T-helper 17 cell (primary cell): ENCODE measurements around the gene HOXC9. TPM values are rescaled to one million over a fixed set of nuclear protein-coding genes. Genes with fewer than 3 reads are reported as not detected.

Source experiments
- ATAC-seq: fragments of 150-1000 bp; cut with Tn5 transposase; 2 replicates; pipeline ENCODE4 v1.10.0; 2021; ENCODE audit warnings: mild to moderate bottlenecking, moderate library complexity
- DNase-seq, 3 donors: peaks; one replicate each; pipeline versions ENCODE4 v3.0.0 to v3.0.0-alpha.2; 2020 to 2021
- H3K9me3 ChIP-seq: one replicate; pipeline ENCODE4 v1.7.0; 2013; ENCODE audit warnings: low read length, mild to moderate bottlenecking; ENCODE audit not compliant: control insufficient read depth, poor library complexity, severe bottlenecking
- H3K27ac Mint-ChIP-seq: one replicate; pipeline ENCODE4 v1.8.0; 2022; ENCODE audit warnings: mild to moderate bottlenecking, moderate library complexity, mixed read lengths
- H3K27me3 Mint-ChIP-seq: one replicate; pipeline ENCODE4 v1.8.0; 2022; ENCODE audit warnings: mixed read lengths
- H3K36me3 Mint-ChIP-seq: one replicate; pipeline ENCODE4 v1.8.0; 2022; ENCODE audit warnings: low read depth, mixed read lengths
- H3K4me1 Mint-ChIP-seq: one replicate; pipeline ENCODE4 v1.8.0; 2022; ENCODE audit warnings: mild to moderate bottlenecking, mixed read lengths
- H3K4me3 Mint-ChIP-seq: one replicate; pipeline ENCODE4 v1.8.0; 2022; ENCODE audit warnings: mild to moderate bottlenecking, moderate library complexity, mixed read lengths
- total RNA-seq, 4 donors: library from RNA in 2 of 4; stranded (reverse) in 2 of 4; gene quantifications; one replicate each; pipeline ENCODE4 v1.2.3 and lab custom pipeline; 2022 to 2026

HOXC9 gene
- total RNA-seq, 2 donors from 2014 or later: not detected

DNA sequence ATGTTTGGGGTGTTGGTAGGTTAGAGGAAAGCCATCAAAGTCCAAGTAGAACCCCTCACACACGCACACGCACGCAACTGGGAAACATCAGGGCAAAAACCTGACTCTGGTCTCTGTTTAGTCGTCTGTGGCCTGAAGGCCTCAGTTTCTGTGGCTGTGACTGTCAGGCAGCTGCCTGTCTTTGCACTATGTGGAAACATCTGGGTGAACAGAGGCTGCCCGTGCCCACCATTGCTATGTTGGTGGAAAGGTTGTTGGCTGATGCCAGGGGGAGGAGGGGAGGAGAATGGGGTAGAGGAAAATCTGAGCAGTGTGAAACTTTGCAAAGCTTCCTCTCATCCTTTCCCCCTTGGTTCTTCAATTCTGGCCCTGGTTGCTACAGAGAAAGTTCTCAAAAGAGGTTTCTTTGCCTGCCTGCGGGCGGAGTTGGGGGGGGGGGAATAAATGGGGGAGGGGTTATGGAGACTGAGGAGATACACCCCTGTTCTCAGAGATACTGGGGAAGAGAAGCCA, 7.5 kb upstream of the HOXC9 start:
- Mint-ChIP-seq H3K27ac (no peak overlapping the region), H3K4me3 (no peak overlapping the region), H3K36me3 (peaks cover 4% of the 10 kb centered on the region), H3K4me1 (peaks cover 45% of the 10 kb centered on the region), H3K27me3 (peaks cover 94% of the 10 kb centered on the region)
- no peaks in the 10 kb centered on the region for H3K9me3 ChIP-seq
- DNase-seq: no peak
- ATAC-seq: no peak

DNA sequence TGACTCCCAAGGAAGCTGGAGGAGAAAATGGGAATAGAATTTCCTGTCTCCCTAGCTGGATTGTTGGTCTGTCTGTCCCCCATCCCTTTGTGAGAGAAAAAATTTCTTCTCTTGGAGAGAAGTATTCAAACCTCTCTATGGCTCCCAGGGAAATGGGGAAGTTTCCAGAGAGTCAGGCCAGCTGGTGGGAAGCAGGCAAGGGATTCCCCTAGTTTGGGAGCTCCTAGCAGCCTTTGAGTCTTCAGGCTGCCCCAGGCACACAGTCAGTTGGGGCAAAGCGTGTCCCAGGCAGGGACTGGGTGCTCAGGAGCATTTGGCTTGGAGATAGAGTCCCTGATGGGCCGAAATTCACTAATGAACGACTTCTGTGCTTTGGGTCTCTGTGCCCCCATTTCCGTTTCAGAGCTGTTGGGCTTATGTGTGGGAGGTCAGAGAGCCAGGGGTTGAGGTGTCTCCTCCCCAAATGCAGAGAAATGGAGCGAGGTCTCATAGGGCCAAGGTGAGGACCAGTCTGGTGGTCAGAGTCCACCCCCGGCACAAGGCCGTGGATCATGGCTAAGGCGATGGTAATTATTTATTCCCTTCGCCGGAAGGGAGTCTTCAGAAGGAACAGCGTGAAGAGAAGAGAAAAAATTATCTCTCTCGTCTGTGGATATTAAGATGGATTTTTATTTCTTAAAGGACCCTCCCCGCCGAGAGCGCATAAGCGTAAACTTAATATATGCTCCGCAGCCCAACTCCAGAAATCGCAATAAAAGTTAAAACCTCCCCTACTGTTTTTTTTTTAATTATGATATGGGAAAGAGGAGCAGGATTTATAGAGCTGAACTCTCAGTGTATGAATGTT, 6.6 kb upstream of the HOXC9 start:
- H3K27ac Mint-ChIP-seq: peak overlapping the region; percentile 0

GRCh38 chr12:53994009-53994263, 6.0 kb upstream of the HOXC9 start:
- Mint-ChIP-seq H3K36me3 (peaks cover 8% of the 10 kb centered on the region), H3K4me3 (peak overlapping the region; percentile 49), H3K4me1 (peaks cover 45% of the 10 kb centered on the region), H3K27ac (peak overlapping the region; percentile 0), H3K27me3 (peaks cover 94% of the 10 kb centered on the region)
- DNase-seq (no peak), ATAC-seq (no peak)
- H3K9me3 ChIP-seq: no peaks in the 10 kb centered on the region

More for the DNA sequence above, 6.6 kb upstream of the HOXC9 start:
- peak overlapping the region; percentile 49 for H3K4me3 Mint-ChIP-seq
- DNase-seq: no peak
- H3K4me1 Mint-ChIP-seq: peaks cover 46% of the 10 kb centered on the region
- H3K36me3 Mint-ChIP-seq: peaks cover 8% of the 10 kb centered on the region
- H3K9me3 ChIP-seq: no peaks in the 10 kb centered on the region
- H3K27me3 Mint-ChIP-seq: peaks cover 94% of the 10 kb centered on the region
- ATAC-seq: no peak

GRCh38 chr12:53994264-53995001, 5.5 kb upstream of the HOXC9 start:
- H3K27me3 Mint-ChIP-seq: peaks cover 92% of the 10 kb centered on the region
- DNase-seq: no peak
- no peak for ATAC-seq
- peaks cover 41% of the 10 kb centered on the region for H3K4me1 Mint-ChIP-seq
- peaks cover 8% of the 10 kb centered on the region for H3K36me3 Mint-ChIP-seq
- no peaks in the 10 kb centered on the region for H3K9me3 ChIP-seq
- H3K4me3 Mint-ChIP-seq: peak overlapping the region; percentile 93
- H3K27ac Mint-ChIP-seq: peak overlapping the region; percentile 0

DNA sequence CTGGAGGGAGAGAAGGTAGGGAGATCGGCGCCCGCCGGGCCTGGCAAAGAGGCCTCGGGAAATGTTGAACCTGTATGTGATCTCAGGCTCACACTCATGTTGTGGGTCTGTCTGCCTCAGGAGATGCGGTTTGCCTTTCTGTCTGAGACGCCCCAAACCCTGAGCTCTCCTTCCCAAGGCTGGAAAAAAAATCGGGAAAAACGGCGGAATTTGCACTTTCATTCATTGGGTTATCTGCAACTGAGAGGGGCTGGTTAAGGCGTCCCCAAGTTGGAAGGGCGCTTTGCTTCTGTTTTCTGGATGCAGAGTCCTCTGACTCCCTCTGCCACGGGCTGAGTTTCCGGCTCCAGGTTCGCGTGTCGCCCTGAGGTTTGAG, 5.0 kb upstream of the HOXC9 start:
- DNase-seq (no peak), ATAC-seq (no peak)
- H3K4me3 Mint-ChIP-seq: peak overlapping the region; percentile 93
- H3K27ac Mint-ChIP-seq: peak overlapping the region; percentile 39
- H3K27me3 Mint-ChIP-seq: peaks cover 92% of the 10 kb centered on the region
- H3K4me1 Mint-ChIP-seq: peaks cover 39% of the 10 kb centered on the region
- H3K9me3 ChIP-seq: no peaks in the 10 kb centered on the region
- H3K36me3 Mint-ChIP-seq: peaks cover 8% of the 10 kb centered on the region

GRCh38 chr12:53995378-53996239, 4.4 kb upstream of the HOXC9 start:
- peak overlapping the region; percentile 39 for H3K27ac Mint-ChIP-seq
- H3K4me1 Mint-ChIP-seq: peaks cover 33% of the 10 kb centered on the region
- ATAC-seq: no peak

GRCh38 chr12:53996240-53997203, 3.4 kb upstream of the HOXC9 start:
- Mint-ChIP-seq H3K4me1 (peaks cover 29% of the 10 kb centered on the region), H3K4me3 (peak overlapping the region; percentile 93), H3K27ac (no peak overlapping the region), H3K27me3 (peaks cover 88% of the 10 kb centered on the region), H3K36me3 (peaks cover 4% of the 10 kb centered on the region)
- no peaks in the 10 kb centered on the region for H3K9me3 ChIP-seq
- no peak for DNase-seq
- ATAC-seq: no peak

More at GRCh38 chr12:53995378-53996239, 4.4 kb upstream of the HOXC9 start:
- no peak for DNase-seq
- H3K9me3 ChIP-seq: no peaks in the 10 kb centered on the region
- Mint-ChIP-seq H3K4me3 (peak overlapping the region; percentile 93), H3K27me3 (peaks cover 90% of the 10 kb centered on the region), H3K36me3 (peaks cover 4% of the 10 kb centered on the region)

- peak overlapping the region; percentile 24 for H3K27ac Mint-ChIP-seq
- peaks cover 29% of the 10 kb centered on the region for H3K4me1 Mint-ChIP-seq
- peaks cover 4% of the 10 kb centered on the region for H3K36me3 Mint-ChIP-seq
- peak overlapping the region; percentile 75 for H3K4me3 Mint-ChIP-seq
- ATAC-seq: no peak
- H3K9me3 ChIP-seq: no peaks in the 10 kb centered on the region
- H3K27me3 Mint-ChIP-seq: peaks cover 88% of the 10 kb centered on the region
- no peak for DNase-seq
These were observed 2.5 kb upstream of the HOXC9 start for GRCh38 chr12:53997204-53998109.

- H3K27ac Mint-ChIP-seq: peak overlapping the region; percentile 24
- H3K27me3 Mint-ChIP-seq: peaks cover 90% of the 10 kb centered on the region
- no peaks in the 10 kb centered on the region for H3K9me3 ChIP-seq
- H3K4me3 Mint-ChIP-seq: no peak overlapping the region
- H3K4me1 Mint-ChIP-seq: peaks cover 29% of the 10 kb centered on the region
- H3K36me3 Mint-ChIP-seq: peaks cover 4% of the 10 kb centered on the region
- ATAC-seq (no peak), DNase-seq (no peak)
These were observed 1.7 kb upstream of the HOXC9 start for GRCh38 chr12:53998110-53998899.

DNA sequence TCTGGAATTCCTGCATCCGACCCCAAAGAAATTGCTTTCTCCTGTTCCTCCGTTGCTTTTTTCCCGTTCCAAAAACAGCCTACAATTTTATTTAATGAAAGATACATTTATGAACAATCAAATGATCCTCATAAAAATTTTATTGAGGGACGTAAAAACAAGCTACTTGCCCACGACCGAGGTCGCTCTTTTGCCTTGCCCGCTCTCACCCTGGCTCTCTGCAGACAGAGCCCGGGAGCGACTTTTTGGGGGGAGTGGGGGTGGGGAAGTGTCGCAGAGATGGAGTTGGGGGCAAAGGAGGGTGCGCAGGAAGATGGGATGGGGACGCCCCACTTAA, 1.1 kb upstream of the HOXC9 start:
- peaks cover 31% of the 10 kb centered on the region for H3K4me1 Mint-ChIP-seq
- H3K27me3 Mint-ChIP-seq: peaks cover 90% of the 10 kb centered on the region
- H3K36me3 Mint-ChIP-seq: peaks cover 7% of the 10 kb centered on the region
- no peak for DNase-seq
- H3K27ac Mint-ChIP-seq: no peak overlapping the region
- H3K9me3 ChIP-seq: no peaks in the 10 kb centered on the region
- no peak for ATAC-seq
- H3K4me3 Mint-ChIP-seq: no peak overlapping the region

- Mint-ChIP-seq H3K4me3 (peak overlapping the region; percentile 52), H3K27me3 (peaks cover 92% of the 10 kb centered on the region), H3K36me3 (peaks cover 7% of the 10 kb centered on the region), H3K27ac (no peak overlapping the region), H3K4me1 (peaks cover 30% of the 10 kb centered on the region)
- DNase-seq (no peak), ATAC-seq (no peak)
- no peaks in the 10 kb centered on the region for H3K9me3 ChIP-seq
These were observed 324 bp upstream of the HOXC9 start for GRCh38 chr12:53999559-54000115.
